BLaER1 (cell line): ENCODE measurements around the gene FAM222B.

Experiments
- H3K27ac ChIP-seq: shearing (Covaris generic); formaldehyde crosslinking; 2 replicates; pipeline ENCODE4 v1.8.1; 2022
- H3K27me3 ChIP-seq: shearing (Covaris generic); formaldehyde crosslinking; 2 replicates; pipeline ENCODE4 v1.8.1; 2022
- H3K36me3 ChIP-seq: shearing (Covaris generic); formaldehyde crosslinking; 2 replicates; pipeline ENCODE4 v1.8.1; 2022
- H3K4me1 ChIP-seq: shearing (Covaris generic); formaldehyde crosslinking; 2 replicates; pipeline ENCODE4 v1.8.1; 2022
- H3K4me2 ChIP-seq: shearing (Covaris generic); formaldehyde crosslinking; 2 replicates; pipeline ENCODE4 v1.8.1; 2022
- H3K4me3 ChIP-seq: shearing (Covaris generic); formaldehyde crosslinking; 2 replicates; pipeline ENCODE4 v1.8.1; 2022
- H3K9ac ChIP-seq: shearing (Covaris generic); formaldehyde crosslinking; 2 replicates; pipeline ENCODE4 v1.8.1; 2022
- H3K9me3 ChIP-seq: shearing (Covaris generic); formaldehyde crosslinking; 2 replicates; pipeline ENCODE4 v1.8.1; 2022
- H4K20me1 ChIP-seq: shearing (Covaris generic); formaldehyde crosslinking; 2 replicates; pipeline ENCODE4 v1.8.1; 2022
- Cebpa-rat ChIP-seq: shearing (Covaris generic); IDR thresholded peaks from 2 replicates; pipeline ENCODE4 v1.8.1; 2022

FAM222B gene

DNA sequence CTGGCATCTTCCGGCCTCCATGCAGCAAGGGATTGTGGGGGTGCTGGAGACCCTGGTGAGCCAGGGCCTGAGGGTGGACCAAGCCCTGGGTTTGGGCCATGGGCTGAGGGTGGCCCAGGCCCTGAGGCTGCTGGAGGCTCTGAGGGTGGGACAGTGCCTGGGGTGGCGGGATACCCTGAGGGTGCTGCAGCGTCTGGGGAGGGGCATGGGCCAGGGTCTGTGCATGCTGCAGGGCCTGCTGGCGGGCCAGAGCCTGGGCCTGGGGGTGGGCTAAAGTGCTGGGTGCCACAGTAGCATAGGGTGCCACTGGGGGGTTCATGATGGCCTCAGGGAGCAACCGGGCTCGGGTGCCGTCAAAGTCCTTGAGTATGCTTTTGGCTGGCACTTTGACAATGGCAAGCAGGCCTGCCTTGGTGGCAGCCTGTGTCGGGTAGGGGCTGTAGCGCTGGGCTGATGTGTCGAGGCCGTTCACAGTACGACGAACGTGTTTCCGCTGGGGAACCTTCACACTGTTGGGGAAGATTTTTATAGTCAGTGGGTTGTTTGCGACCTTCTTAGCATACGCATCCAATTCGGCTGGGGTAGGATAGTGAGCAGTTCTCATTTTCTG, 83.2 kb downstream of the FAM222B start:
- no peaks in the 10 kb centered on the region for H3K27me3 ChIP-seq
- H3K36me3 ChIP-seq, result peaks cover 85% of the 10 kb centered on the region
- H3K9ac ChIP-seq, result no peak overlapping the region
- H4K20me1 ChIP-seq, result peaks cover 40% of the 10 kb centered on the region
- H3K4me2 ChIP-seq, result no peak overlapping the region
- H3K9me3 ChIP-seq, result no peaks in the 10 kb centered on the region
- H3K27ac ChIP-seq, result no peak overlapping the region
- TF ChIP-seq Cebpa-rat, result no peak
- peaks cover 11% of the 10 kb centered on the region for H3K4me1 ChIP-seq
- H3K4me3 ChIP-seq, result no peak overlapping the region

DNA sequence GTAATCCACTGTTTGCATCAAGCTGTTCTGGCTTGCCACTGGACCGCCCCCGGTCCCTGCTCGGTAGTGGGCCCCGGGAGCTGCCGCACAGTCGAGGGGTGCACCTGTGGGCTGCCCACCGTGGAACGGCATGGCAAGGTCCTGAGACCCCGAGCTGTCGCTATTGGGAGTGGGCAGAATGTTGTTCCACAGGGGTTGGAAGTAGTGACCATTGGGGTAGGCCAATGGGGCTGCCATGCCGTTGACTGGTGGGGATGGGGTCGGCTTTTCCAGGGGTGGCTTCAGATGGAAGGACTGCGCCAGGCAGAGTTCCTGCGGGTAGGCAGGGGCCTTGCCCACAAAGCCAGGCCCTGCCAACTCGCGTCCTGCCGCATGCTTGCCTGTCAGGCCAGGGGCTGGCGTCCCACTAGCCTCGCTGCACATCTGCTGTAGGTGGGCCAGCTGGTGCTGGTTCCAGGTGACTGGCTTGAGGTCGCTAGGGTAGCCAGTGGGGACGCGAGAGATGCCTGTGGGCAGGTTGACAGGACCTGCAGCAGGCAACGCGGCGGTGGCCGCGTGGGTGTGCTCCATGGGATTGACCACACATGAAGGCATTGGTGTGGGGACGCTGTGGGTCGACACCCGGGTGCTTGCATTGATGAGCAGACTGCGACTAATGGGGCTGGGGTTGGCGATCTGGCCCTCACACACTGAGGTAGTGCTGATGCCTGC, 84.0 kb downstream of the FAM222B start:
- H3K9me3 ChIP-seq, result no peaks in the 10 kb centered on the region
- H3K27ac ChIP-seq, result no peak overlapping the region
- peaks cover 84% of the 10 kb centered on the region for H3K36me3 ChIP-seq
- no peak overlapping the region for H3K4me2 ChIP-seq
- peaks cover 39% of the 10 kb centered on the region for H4K20me1 ChIP-seq
- H3K27me3 ChIP-seq, result no peaks in the 10 kb centered on the region
- TF ChIP-seq Cebpa-rat, result no peak
- H3K9ac ChIP-seq, result no peak overlapping the region
- H3K4me1 ChIP-seq, result peaks cover 11% of the 10 kb centered on the region
- no peak overlapping the region for H3K4me3 ChIP-seq

DNA sequence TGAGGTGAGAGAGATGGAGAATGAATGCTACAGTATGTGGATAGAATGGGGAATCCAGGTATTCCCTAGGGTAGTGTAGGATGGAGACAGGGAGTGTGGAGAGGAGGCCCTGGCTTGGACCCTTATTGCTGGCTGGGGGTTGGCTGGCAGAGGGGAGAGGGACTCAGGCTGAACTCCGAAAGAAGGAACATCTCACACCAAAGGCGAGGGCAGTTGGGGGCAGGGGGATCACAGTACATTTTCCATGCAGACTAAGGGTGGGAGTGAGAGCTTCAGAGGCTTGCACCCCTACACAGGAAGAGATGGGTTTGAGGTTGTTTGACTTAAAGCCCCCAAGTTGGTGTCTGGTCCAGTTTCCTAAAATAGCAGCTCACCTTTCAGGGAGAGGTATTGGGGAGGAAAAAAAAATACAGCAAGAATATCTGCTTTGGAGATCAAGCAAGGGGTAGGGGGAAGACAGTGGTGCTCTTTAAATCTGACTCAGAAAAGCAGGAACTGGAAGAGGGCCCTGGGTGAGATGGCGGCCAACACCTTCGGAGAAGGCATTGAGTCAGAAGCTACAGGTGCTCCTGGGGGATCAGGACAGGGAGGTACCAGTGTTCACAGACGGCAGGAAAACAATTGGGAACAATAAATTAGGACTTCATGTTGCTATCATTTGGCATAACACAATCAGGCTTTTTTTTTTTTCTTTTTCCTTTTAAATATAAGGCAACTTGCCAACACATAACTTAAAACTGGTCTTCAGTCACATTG, 86.4 kb downstream of the FAM222B start:
- H3K9me3 ChIP-seq, result no peaks in the 10 kb centered on the region
- H4K20me1 ChIP-seq, result peaks cover 46% of the 10 kb centered on the region
- H3K4me3 ChIP-seq, result no peak overlapping the region
- no peaks in the 10 kb centered on the region for H3K27me3 ChIP-seq
- H3K4me2 ChIP-seq, result no peak overlapping the region
- peaks cover 11% of the 10 kb centered on the region for H3K4me1 ChIP-seq
- H3K9ac ChIP-seq, result no peak overlapping the region
- H3K27ac ChIP-seq, result no peak overlapping the region
- TF ChIP-seq Cebpa-rat, result no peak
- peaks cover 82% of the 10 kb centered on the region for H3K36me3 ChIP-seq

DNA sequence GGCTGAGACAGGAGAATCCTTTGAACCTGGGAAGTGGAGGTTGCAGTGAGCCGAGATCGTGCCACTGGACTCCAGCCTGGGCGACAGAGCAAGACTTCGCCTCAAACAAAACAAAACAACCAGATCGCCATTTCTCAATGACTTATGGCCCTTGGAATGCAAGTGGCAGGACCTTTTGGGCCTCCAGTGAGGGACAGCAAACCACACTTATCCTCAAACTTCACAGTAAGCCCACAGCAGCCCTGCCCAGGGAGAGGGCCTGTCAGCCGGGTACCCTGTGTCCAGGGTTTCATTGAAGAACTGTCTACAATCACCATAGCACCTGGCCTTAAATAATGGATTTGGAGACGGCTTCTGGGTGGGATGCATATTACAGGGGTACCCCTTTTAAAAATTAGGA, 87.1 kb downstream of the FAM222B start:
- Histone ChIP-seq H3K27me3 (no peaks in the 10 kb centered on the region), H3K4me3 (no peak overlapping the region), H3K4me1 (peaks cover 11% of the 10 kb centered on the region), H4K20me1 (peaks cover 46% of the 10 kb centered on the region), H3K36me3 (peaks cover 82% of the 10 kb centered on the region), H3K9me3 (no peaks in the 10 kb centered on the region), H3K4me2 (no peak overlapping the region), H3K27ac (no peak overlapping the region), H3K9ac (no peak overlapping the region)
- no peak for TF ChIP-seq Cebpa-rat

DNA sequence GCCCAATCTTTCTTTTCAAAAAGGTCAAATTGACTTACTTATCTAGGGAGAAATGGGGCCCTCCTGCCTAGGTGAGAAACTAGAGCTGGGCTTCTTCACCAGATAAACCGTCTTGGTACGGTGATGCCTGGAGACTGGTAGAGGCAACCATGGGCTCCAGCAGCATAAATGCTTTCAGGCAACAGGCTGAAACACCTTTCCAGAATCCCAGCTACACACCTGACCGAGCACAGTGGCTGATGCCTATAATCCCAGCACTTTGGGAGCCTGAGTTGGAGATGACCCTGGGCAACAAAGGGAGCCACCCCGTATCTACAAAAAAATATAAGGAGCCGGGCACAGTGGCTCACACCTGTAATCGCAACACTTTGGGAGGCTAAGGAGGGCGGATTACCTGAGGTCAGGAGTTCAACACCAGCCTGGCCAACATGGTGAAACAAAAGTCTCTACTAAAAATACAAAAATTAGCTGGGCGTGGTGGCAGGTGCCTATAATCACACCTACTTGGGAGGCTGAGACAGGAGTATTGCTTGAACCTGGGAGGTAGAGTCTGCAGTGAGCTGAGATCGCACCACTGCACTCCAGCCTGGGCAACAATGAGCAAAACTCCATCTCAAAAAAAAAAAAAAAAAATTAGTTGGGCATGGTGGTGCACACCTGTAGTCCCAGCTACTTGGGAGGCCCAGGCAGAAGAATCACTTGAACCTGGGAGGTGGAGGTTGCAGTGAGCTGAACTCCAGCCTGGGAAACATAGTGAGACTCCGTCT, 90.8 kb downstream of the FAM222B start:
- Histone ChIP-seq H3K9me3 (no peaks in the 10 kb centered on the region), H3K4me1 (peaks cover 27% of the 10 kb centered on the region), H4K20me1 (peaks cover 62% of the 10 kb centered on the region), H3K27ac (no peak overlapping the region), H3K4me3 (no peak overlapping the region), H3K4me2 (no peak overlapping the region), H3K36me3 (peaks cover 81% of the 10 kb centered on the region), H3K9ac (no peak overlapping the region), H3K27me3 (no peaks in the 10 kb centered on the region)
- no peak for TF ChIP-seq Cebpa-rat

DNA sequence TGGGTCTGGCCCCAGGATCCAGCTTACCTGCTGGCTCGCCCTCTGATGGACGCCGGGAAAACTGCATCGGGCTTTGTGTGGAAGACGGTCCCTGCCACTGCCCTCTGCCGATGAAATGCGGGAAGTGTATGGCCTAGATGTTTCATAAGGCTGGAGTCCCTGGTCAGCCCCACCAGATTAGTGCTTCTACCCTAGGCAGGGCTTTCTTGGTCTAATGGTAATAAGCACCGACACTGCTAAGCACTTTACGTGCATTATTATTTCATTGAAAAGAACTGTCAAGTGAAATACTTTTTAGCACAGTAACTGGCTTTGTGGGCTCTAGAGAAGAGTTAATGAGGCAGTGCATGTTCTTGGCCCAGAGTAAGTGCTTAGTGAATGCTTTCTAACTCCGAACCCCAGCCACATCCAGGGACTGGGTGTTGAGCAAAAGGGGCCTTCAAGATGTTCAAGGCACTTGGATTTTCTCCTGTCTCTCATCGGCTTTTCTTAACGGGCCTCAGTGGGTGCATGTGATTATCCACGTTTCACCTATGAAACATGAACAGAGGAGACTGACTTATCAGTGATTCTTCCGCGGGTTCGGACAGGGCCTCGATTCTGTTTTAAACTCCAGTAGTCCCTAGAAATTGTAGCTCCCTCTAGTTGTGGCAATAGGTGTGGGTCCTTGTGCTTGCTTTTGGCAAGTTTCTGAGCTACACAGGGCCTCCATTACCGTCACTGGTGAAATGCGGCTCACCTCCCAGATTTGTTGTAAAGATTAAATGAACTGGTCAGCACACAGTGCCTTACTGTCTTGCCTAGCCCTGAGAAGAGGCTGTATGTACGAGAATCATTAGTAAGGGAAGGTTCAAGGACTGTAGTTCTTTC, 92.2 kb downstream of the FAM222B start:
- Histone ChIP-seq H3K27me3 (no peaks in the 10 kb centered on the region), H3K27ac (no peak overlapping the region), H3K9ac (peak overlapping the region; percentile 50; the same call in 1 of the 2 replicates), H3K4me3 (no peak overlapping the region), H3K4me1 (peaks cover 41% of the 10 kb centered on the region), H3K36me3 (peaks cover 77% of the 10 kb centered on the region), H3K4me2 (no peak overlapping the region), H3K9me3 (no peaks in the 10 kb centered on the region), H4K20me1 (peaks cover 76% of the 10 kb centered on the region)
- TF ChIP-seq Cebpa-rat, result no peak

DNA sequence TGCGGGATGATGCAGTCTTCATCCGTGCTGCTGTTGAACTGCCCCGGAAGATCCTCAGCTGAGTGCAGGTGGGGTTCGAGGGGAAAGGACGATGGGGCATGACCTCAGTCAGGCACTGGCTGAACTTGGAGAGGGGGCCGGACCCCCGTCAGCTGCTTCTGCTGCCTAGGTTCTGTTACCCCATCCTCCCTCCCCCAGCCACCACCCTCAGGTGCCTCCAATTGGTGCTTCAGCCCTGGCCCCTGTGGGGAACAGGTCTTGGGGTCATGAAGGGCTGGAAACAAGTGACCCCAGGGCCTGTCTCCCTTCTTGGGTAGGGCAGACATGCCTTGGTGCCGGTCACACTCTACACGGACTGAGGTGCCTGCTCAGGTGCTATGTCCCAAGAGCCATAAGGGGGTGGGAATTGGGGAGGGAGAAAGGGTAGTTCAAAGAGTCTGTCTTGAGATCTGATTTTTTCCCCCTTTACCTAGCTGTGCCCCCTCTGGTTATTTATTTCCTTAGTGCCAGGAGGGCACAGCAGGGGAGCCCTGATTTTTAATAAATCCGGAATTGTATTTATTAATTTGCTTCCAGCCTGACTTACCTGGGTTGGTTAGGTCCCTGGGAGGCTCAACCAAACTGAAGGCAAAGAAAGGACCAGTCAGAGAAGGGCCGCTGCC, 92.9 kb downstream of the FAM222B start:
- H3K27ac ChIP-seq, result no peak overlapping the region
- no peaks in the 10 kb centered on the region for H3K9me3 ChIP-seq
- H4K20me1 ChIP-seq, result peaks cover 84% of the 10 kb centered on the region
- TF ChIP-seq Cebpa-rat, result no peak
- H3K9ac ChIP-seq, result no peak overlapping the region
- H3K4me2 ChIP-seq, result no peak overlapping the region
- peaks cover 71% of the 10 kb centered on the region for H3K36me3 ChIP-seq
- no peak overlapping the region for H3K4me3 ChIP-seq
- no peaks in the 10 kb centered on the region for H3K27me3 ChIP-seq
- H3K4me1 ChIP-seq, result peaks cover 41% of the 10 kb centered on the region

DNA sequence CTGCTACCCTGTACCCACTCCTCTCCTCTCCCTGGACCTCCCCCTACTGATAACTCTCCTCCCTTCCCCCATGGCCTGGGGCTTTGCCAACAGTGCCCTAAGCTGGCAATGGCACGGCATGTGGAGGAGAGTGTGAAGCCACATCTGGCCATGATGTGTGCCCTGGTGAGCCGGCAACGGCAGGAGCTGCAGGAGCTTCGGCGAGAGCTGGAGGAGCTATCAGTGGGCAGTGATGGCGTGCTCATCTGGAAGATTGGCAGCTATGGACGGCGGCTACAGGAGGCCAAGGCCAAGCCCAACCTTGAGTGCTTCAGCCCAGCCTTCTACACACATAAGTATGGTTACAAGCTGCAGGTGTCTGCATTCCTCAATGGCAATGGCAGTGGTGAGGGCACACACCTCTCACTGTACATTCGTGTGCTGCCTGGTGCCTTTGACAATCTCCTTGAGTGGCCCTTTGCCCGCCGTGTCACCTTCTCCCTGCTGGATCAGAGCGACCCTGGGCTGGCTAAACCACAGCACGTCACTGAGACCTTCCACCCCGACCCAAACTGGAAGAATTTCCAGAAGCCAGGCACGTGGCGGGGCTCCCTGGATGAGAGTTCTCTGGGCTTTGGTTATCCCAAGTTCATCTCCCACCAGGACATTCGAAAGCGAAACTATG, 93.6 kb downstream of the FAM222B start:
- Histone ChIP-seq H3K9ac (no peak overlapping the region), H3K4me1 (peaks cover 41% of the 10 kb centered on the region), H3K36me3 (peaks cover 67% of the 10 kb centered on the region), H3K27me3 (no peaks in the 10 kb centered on the region), H3K4me2 (no peak overlapping the region), H3K27ac (no peak overlapping the region), H3K9me3 (no peaks in the 10 kb centered on the region), H4K20me1 (peaks cover 87% of the 10 kb centered on the region), H3K4me3 (no peak overlapping the region)
- TF ChIP-seq Cebpa-rat, result no peak
